Activated CD4-positive, alpha-beta memory T cell treated with anti-CD3 and anti-CD28 coated beads for 36 hours (primary cell): Measurements from ENCODE around the gene MISP. TPM values are rescaled to one million over a fixed set of nuclear protein-coding genes. Genes with fewer than 3 reads are reported as not detected.

Experiments used
- CTCF ChIA-PET: fragments of 350-600 bp; sonication (Branson Sonifier 250); formaldehyde crosslinking; loops from one replicate; lab custom pipeline; 2021; ENCODE audit warnings: antibody characterized with exemption, inconsistent platforms; lab: Charles Lee
- POLR2A ChIA-PET: fragments of 350-600 bp; sonication (Branson Sonifier 250); formaldehyde crosslinking; loops from one replicate; lab custom pipeline; 2021; ENCODE audit warnings: antibody characterized with exemption; lab: Charles Lee
- DNase-seq: peaks from one replicate; pipeline ENCODE4 v3.0.0-alpha.2; 2020
- H3K27ac Mint-ChIP-seq: one replicate; pipeline ENCODE4 v1.8.0; 2021; ENCODE audit warnings: mixed read lengths
- H3K27me3 Mint-ChIP-seq: one replicate; pipeline ENCODE4 v1.8.0; 2021; ENCODE audit warnings: mixed read lengths
- H3K36me3 Mint-ChIP-seq: one replicate; pipeline ENCODE4 v1.8.0; 2021; ENCODE audit warnings: mixed read lengths
- H3K4me1 Mint-ChIP-seq: one replicate; pipeline ENCODE4 v1.8.0; 2021; ENCODE audit warnings: low read depth, mixed read lengths
- H3K4me3 Mint-ChIP-seq: one replicate; pipeline ENCODE4 v1.8.0; 2021; ENCODE audit warnings: mild to moderate bottlenecking, mixed read lengths
- H3K9me3 Mint-ChIP-seq: one replicate; pipeline ENCODE4 v1.8.0; 2021; ENCODE audit warnings: mixed read lengths
- intact Hi-C: fragments of 100-400 bp; cut with micrococcal nuclease; formaldehyde crosslinking; loops from one replicate; pipeline ENCODE4 v1.15.1; 2023
- microRNA-seq: library from miRNA; unstranded; fragments of <30 nt; microRNA quantifications from one replicate; pipeline ENCODE4 v1.2.0, GENCODE V29; 2022; ENCODE audit warnings: borderline number of aligned reads, borderline microRNAs expressed, borderline replicate concordance
- total RNA-seq, 2 experiments: library from RNA; stranded (reverse); gene quantifications; one replicate each; pipeline ENCODE4 v1.2.3, GENCODE V29; 2021

The MISP gene
- total RNA-seq, 2 experiments from 2014 or later: not detected

- H3K4me3 Mint-ChIP-seq: no peak overlapping the region
- CTCF ChIA-PET: no interaction called here
- no peak for DNase-seq
- H3K27me3 Mint-ChIP-seq: no peaks in the 10 kb centered on the region
- H3K27ac Mint-ChIP-seq: no peak overlapping the region
- H3K9me3 Mint-ChIP-seq: no peaks in the 10 kb centered on the region
- H3K4me1 Mint-ChIP-seq: no peaks in the 10 kb centered on the region
- H3K36me3 Mint-ChIP-seq: peaks cover 38% of the 10 kb centered on the region
- POLR2A ChIA-PET: interaction anchor here (2.9 kb wide), 1 partner anchor 13 kb away, joined by 12 read pairs; no protein-coding TSS in a partner anchor
- intact Hi-C loops: no loop called here
Measured at GRCh38 chr19:813219-814151, 62.6 kb downstream of the MISP start.

Small RNA genes within 50 kb of the gene (microRNA-seq; reads per million reads assigned to microRNA genes)
- gene MIR3187 (46.8 reads per million, percentile 57 among the genes with 10 or more reads in this experiment), gene MIR4745 (13.8 reads per million, percentile 40 among the genes with 10 or more reads in this experiment)

Other genes with a start within 250 kb of the MISP start
- gene TPGS1, start 243.6 kb upstream of the MISP start, total RNA-seq: 1 to 10 TPM; 8.1 to 8.5 TPM
- gene CDC34, start 219.4 kb upstream of the MISP start, total RNA-seq: 10 to 100 TPM; 45.9 to 46.4 TPM
- gene GZMM, start 207.1 kb upstream of the MISP start, total RNA-seq: 10 to 100 TPM; 27.2 to 27.4 TPM
- 100 to 1,000 TPM; 185 to 205 TPM for gene BSG, start 178.5 kb upstream of the MISP start, total RNA-seq
- 1 to 10 TPM in 1 of 2 experiments, under 1 TPM in 1; 1.00 to 1.0 TPM for gene HCN2, start 161.2 kb upstream of the MISP start, total RNA-seq
- 10 to 100 TPM; 71.5 to 72.5 TPM for gene POLRMT, start 117.6 kb upstream of the MISP start, total RNA-seq
- under 1 TPM in 1 of 2 experiments, not detected in 1; 0.14 TPM for gene FGF22, start 111.2 kb upstream of the MISP start, total RNA-seq
- gene RNF126, start 87.9 kb upstream of the MISP start, total RNA-seq: 10 to 100 TPM; 84.4 to 89.7 TPM
- gene FSTL3, start 74.7 kb upstream of the MISP start, total RNA-seq: 1 to 10 TPM; 5.7 to 6.0 TPM
- gene PRSS57, start 55.7 kb upstream of the MISP start, total RNA-seq: not detected
- gene PALM, start 42.2 kb upstream of the MISP start, total RNA-seq: under 1 TPM in 1 of 2 experiments, not detected in 1; 0.17 TPM
- 100 to 1,000 TPM; 464 to 465 TPM for gene PTBP1, start 46.3 kb downstream of the MISP start, total RNA-seq
- not detected for gene PLPPR3, start 70.8 kb downstream of the MISP start, total RNA-seq
- not detected for gene AZU1, start 76.7 kb downstream of the MISP start, total RNA-seq
- not detected for gene PRTN3, start 89.9 kb downstream of the MISP start, total RNA-seq
- not detected for gene ELANE, start 101.2 kb downstream of the MISP start, total RNA-seq
- gene CFD, start 108.6 kb downstream of the MISP start, total RNA-seq: under 1 TPM; 0.40 to 0.63 TPM
- 10 to 100 TPM; 58.9 to 62.7 TPM for gene MED16, start 142.1 kb downstream of the MISP start, total RNA-seq
- not detected for gene RNU6-9, start 142.4 kb downstream of the MISP start, total RNA-seq
- 10 to 100 TPM; 80.4 to 81.4 TPM for gene R3HDM4, start 162.1 kb downstream of the MISP start, total RNA-seq
- gene KISS1R, start 166.2 kb downstream of the MISP start, total RNA-seq: 10 to 100 TPM in 1 of 2 experiments, 1 to 10 TPM in 1; 9.9 to 10.6 TPM
- gene ARID3A, start 174.9 kb downstream of the MISP start, total RNA-seq: 10 to 100 TPM; 28.5 to 30.6 TPM
- gene WDR18, start 233.2 kb downstream of the MISP start, total RNA-seq: 10 to 100 TPM; 73.3 to 75.8 TPM
- not detected for gene GRIN3B, start 249.3 kb downstream of the MISP start, total RNA-seq